Liver (tissue), 9 donors: Measurements from ENCODE around the gene ELP5. TPM values are rescaled to one million over a fixed set of nuclear protein-coding genes. Genes with fewer than 3 reads are reported as not detected.

Experiments
- DNase-seq: peaks from one replicate; pipeline ENCODE4 v3.0.0-alpha.2; 2017; ENCODE audit warnings: low spot score
- H3K27ac ChIP-seq, 2 donors: one replicate each; pipeline ENCODE4 v1.7.0; 2013; ENCODE audit warnings: inconsistent platforms in 2 of 2, low read length in 2 of 2, control low read depth in 1 of 2, low read depth in 1 of 2, mild to moderate bottlenecking in 1 of 2
- H3K27me3 ChIP-seq, 4 donors: one replicate each; pipeline versions ENCODE4 v1.6.1 to v1.7.0; 2013; ENCODE audit warnings: low read length in 3 of 4, inconsistent platforms in 1 of 4, mild to moderate bottlenecking in 1 of 4, moderate library complexity in 1 of 4; ENCODE audit not compliant: control insufficient read depth in 4 of 4, insufficient read depth in 4 of 4
- H3K36me3 ChIP-seq, 4 donors: one replicate each; pipeline versions ENCODE4 v1.6.1 to v1.7.0; 2013; ENCODE audit warnings: low read length in 3 of 4, mild to moderate bottlenecking in 3 of 4, low read depth in 1 of 4, moderate library complexity in 1 of 4; ENCODE audit not compliant: control insufficient read depth in 4 of 4, insufficient read depth in 3 of 4
- H3K4me1 ChIP-seq, 4 donors: one replicate each; pipeline versions ENCODE4 v1.6.1 to v1.7.0; 2013; ENCODE audit warnings: low read length in 3 of 4, mild to moderate bottlenecking in 3 of 4, moderate library complexity in 1 of 4; ENCODE audit not compliant: control insufficient read depth in 4 of 4, insufficient read depth in 4 of 4
- H3K4me3 ChIP-seq, 3 donors: one replicate each; pipeline versions ENCODE4 v1.6.1 to v1.7.0; 2013; ENCODE audit warnings: low read length in 3 of 3, control low read depth in 1 of 3, low read depth in 1 of 3, mild to moderate bottlenecking in 1 of 3
- H3K9ac ChIP-seq, 2 donors: one replicate each; pipeline ENCODE4 v1.7.0; 2013; ENCODE audit warnings: low read length in 2 of 2, mild to moderate bottlenecking in 2 of 2, moderate library complexity in 2 of 2, control low read depth in 1 of 2, low read depth in 1 of 2
- H3K9me3 ChIP-seq, 4 donors: one replicate each; pipeline versions ENCODE4 v1.6.1 to v1.7.0; 2013; ENCODE audit warnings: low read length in 3 of 4; ENCODE audit not compliant: control insufficient read depth in 4 of 4
- ATF3 ChIP-seq: IDR thresholded peaks from 2 replicates; pipeline ENCODE4 v1.6.1; 2016; ENCODE audit warnings: antibody characterized with exemption
- CTCF ChIP-seq: fragments of 150-350 bp; IDR thresholded peaks from 2 replicates; pipeline ENCODE4 v1.5.1; 2017; ENCODE audit warnings: improper control_type of control experiment, low read depth, low read length; ENCODE audit not compliant: missing input control
- EGR1 ChIP-seq, 2 donors: IDR thresholded peaks; 2 replicates each; pipeline ENCODE4 v1.6.1; 2016 to 2018; ENCODE audit warnings: antibody characterized with exemption in 2 of 2, low read depth in 2 of 2
- FOXA2 ChIP-seq: IDR thresholded peaks from 2 replicates; pipeline ENCODE4 v1.6.1; 2016; ENCODE audit warnings: antibody characterized with exemption
- GABPA ChIP-seq, 2 donors: IDR thresholded peaks in 1 of 2; conservative IDR thresholded peaks in 1 of 2; 2 replicates each; pipeline ENCODE4 v1.6.1; 2016; ENCODE audit warnings: antibody characterized with exemption in 2 of 2, mild to moderate bottlenecking in 1 of 2, moderate library complexity in 1 of 2
- HNF4A ChIP-seq, 2 donors: conservative IDR thresholded peaks; 2 replicates each; pipeline ENCODE4 v1.6.1; 2016; ENCODE audit warnings: antibody characterized with exemption in 2 of 2, mild to moderate bottlenecking in 2 of 2
- HNF4G ChIP-seq: IDR thresholded peaks from 2 replicates; pipeline ENCODE4 v1.6.1; 2016; ENCODE audit warnings: antibody characterized with exemption
- JUND ChIP-seq, 2 donors: IDR thresholded peaks; 2 replicates each; pipeline ENCODE4 v1.6.1; 2016; ENCODE audit warnings: antibody characterized with exemption in 2 of 2
- NR2F2 ChIP-seq: IDR thresholded peaks from 2 replicates; pipeline ENCODE4 v1.6.1; 2016; ENCODE audit warnings: antibody characterized with exemption
- RAD21 ChIP-seq, 2 donors: IDR thresholded peaks; 2 replicates each; pipeline ENCODE4 v1.6.1; 2016; ENCODE audit warnings: antibody characterized with exemption in 2 of 2, mild to moderate bottlenecking in 2 of 2
- RXRA ChIP-seq, 2 donors: IDR thresholded peaks; 2 replicates each; pipeline ENCODE4 v1.6.1; 2017 to 2018; ENCODE audit warnings: antibody characterized with exemption in 2 of 2, mild to moderate bottlenecking in 1 of 2
- SP1 ChIP-seq: IDR thresholded peaks from 2 replicates; pipeline ENCODE4 v1.6.1; 2018; ENCODE audit warnings: antibody characterized with exemption, mild to moderate bottlenecking
- TAF1 ChIP-seq: conservative IDR thresholded peaks from 2 replicates; pipeline ENCODE4 v1.6.1; 2016; ENCODE audit warnings: antibody characterized with exemption, mild to moderate bottlenecking
- YY1 ChIP-seq: IDR thresholded peaks from 2 replicates; pipeline ENCODE4 v1.6.1; 2016; ENCODE audit warnings: antibody characterized with exemption, mild to moderate bottlenecking
- ZBTB33 ChIP-seq: IDR thresholded peaks from 2 replicates; pipeline ENCODE4 v1.6.1; 2016; ENCODE audit warnings: antibody characterized with exemption
- WGBS: extraction: QIAGEN DNeasy Blood & Tissue Kit; methylation state at CpG from one replicate; pipeline ENCODE4 v1.1.7; 2013; 5-methylcytosine and 5-hydroxymethylcytosine counted together
- polyA plus RNA-seq, 2 donors: library from polyadenylated mRNA; stranded (reverse) in 1 of 2; unstranded in 1 of 2; fragments of 200-250 nt in 1 of 2; fragments of >200 nt in 1 of 2; fragmentation: Nextera tagmentation in 1 of 2; extraction: Ambion mirVana in 1 of 2; gene quantifications; one replicate each; pipeline versions ENCODE4 v1.2.1 to v1.2.3, GENCODE V29; 2013 to 2015
- total RNA-seq, 2 donors: library from RNA; depleted of rRNA; stranded (reverse); fragments of >200 nt; gene quantifications; one replicate each; pipeline ENCODE4 v1.2.3, GENCODE V29; 2014
- TF ChIP-seq, protein P1 (sequence below): IDR thresholded peaks from 2 replicates; pipeline ENCODE4 v1.6.1; 2016; ENCODE audit warnings: antibody characterized with exemption, mild to moderate bottlenecking
- TF ChIP-seq, protein P2 (sequence below): IDR thresholded peaks from 2 replicates; pipeline ENCODE4 v1.6.1; 2016; ENCODE audit warnings: antibody characterized with exemption
- donor health status: healthy.
- donor health status: healthy.
- donor health status: healthy.
- donor health status: healthy.
- donor health status: healthy.

ELP5 gene
- total and polyA plus RNA-seq, 4 donors, result 19.3 to 38.4 (median 26.6) TPM

DNA sequence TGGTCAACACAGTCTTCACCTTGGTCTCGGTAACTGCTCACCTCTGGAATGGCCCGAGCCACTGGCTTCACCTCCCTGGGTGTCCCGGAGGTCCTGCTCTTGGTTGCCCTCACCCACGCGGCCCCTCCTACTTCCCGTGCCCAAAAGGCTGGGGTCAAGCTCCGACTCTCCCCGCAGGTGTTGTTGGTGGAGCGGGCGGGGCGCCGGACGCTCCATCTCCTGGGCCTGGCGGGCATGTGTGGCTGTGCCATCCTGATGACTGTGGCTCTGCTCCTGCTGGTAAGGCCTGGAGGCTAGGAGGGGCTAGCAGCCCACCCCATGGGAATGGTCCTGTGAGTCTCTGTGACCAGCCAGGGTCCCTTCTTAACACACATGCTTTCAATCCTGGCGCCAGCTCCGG is 32.9 kb downstream of the ELP5 start (continued):
- no peak for TF ChIP-seq ATF3

GRCh38 chr17:7285679-7286078 is 33.7 kb downstream of the ELP5 start:
- 94% methylated on average over 12 of the region's 12 CpGs for WGBS
- H3K9ac ChIP-seq, result no peak overlapping the region
- TF ChIP-seq CTCF, result no peak
- no peak for TF ChIP-seq FOXA2
- TF ChIP-seq, protein P1, sequence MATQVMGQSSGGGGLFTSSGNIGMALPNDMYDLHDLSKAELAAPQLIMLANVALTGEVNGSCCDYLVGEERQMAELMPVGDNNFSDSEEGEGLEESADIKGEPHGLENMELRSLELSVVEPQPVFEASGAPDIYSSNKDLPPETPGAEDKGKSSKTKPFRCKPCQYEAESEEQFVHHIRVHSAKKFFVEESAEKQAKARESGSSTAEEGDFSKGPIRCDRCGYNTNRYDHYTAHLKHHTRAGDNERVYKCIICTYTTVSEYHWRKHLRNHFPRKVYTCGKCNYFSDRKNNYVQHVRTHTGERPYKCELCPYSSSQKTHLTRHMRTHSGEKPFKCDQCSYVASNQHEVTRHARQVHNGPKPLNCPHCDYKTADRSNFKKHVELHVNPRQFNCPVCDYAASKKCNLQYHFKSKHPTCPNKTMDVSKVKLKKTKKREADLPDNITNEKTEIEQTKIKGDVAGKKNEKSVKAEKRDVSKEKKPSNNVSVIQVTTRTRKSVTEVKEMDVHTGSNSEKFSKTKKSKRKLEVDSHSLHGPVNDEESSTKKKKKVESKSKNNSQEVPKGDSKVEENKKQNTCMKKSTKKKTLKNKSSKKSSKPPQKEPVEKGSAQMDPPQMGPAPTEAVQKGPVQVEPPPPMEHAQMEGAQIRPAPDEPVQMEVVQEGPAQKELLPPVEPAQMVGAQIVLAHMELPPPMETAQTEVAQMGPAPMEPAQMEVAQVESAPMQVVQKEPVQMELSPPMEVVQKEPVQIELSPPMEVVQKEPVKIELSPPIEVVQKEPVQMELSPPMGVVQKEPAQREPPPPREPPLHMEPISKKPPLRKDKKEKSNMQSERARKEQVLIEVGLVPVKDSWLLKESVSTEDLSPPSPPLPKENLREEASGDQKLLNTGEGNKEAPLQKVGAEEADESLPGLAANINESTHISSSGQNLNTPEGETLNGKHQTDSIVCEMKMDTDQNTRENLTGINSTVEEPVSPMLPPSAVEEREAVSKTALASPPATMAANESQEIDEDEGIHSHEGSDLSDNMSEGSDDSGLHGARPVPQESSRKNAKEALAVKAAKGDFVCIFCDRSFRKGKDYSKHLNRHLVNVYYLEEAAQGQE, result no peak
- no peak for TF ChIP-seq EGR1 (IDR thresholded peaks at IDR 0.05; ENCODE audit: low read depth in 2 of 2)
- TF ChIP-seq GABPA (IDR thresholded peaks at IDR 0.05 in 1 of 2, conservative IDR thresholded peaks at IDR 0.05 in 1 of 2), result no peak
- TF ChIP-seq, protein P2, sequence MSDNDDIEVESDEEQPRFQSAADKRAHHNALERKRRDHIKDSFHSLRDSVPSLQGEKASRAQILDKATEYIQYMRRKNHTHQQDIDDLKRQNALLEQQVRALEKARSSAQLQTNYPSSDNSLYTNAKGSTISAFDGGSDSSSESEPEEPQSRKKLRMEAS, result no peak
- no peak for TF ChIP-seq HNF4A (conservative IDR thresholded peaks at IDR 0.05)
- TF ChIP-seq JUND (IDR thresholded peaks at IDR 0.05), result no peak
- no peak for TF ChIP-seq ATF3
- no peak for TF ChIP-seq HNF4G
- TF ChIP-seq YY1, result no peak
- no peak for TF ChIP-seq ZBTB33
- no peak for TF ChIP-seq SP1
- no peak for TF ChIP-seq RAD21 (IDR thresholded peaks at IDR 0.05)
- TF ChIP-seq RXRA (IDR thresholded peaks at IDR 0.05), result no peak
- no peak for TF ChIP-seq TAF1
- no peak for TF ChIP-seq NR2F2
- no peak overlapping the region for H3K4me3 ChIP-seq
- DNase-seq, result no peak
- H3K4me1 ChIP-seq, result peaks cover 8 to 17% (median 13%) of the 10 kb centered on the region in 4 donors
- no peaks in the 10 kb centered on the region for H3K36me3 ChIP-seq
- no peaks in the 10 kb centered on the region for H3K9me3 ChIP-seq
- H3K27ac ChIP-seq, result no peak overlapping the region
- H3K27me3 ChIP-seq, result no peaks in the 10 kb centered on the region
